ENCODE results near the gene MIPEP.

Gene MIPEP

DNA sequence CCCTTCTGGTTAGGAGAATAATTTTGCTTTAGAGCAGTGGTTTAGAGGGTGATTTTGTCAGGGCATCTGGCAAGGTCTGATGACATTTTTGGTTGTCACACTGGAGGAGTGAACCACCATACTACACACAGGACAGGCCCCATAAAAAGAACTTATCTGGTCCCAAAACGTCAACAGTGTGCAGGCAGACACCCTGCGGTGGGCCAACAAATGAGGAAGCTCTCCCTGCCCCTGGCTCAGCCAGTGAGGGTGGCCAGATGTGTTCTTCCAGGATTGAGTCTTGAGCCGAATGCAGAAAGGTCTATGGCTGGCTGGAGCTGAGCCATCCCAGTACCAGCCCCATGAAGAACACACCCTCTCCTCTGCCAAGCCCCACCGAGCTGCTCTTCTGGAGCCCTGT, 149.2 kb downstream of the MIPEP start:
- TF ChIP-seq POLR2AphosphoS5 (IDR thresholded peaks at IDR 0.05; ENCODE audit: low read depth) (no peak), SPI1 (IDR thresholded peaks at IDR 0.05; ENCODE audit: borderline replicate concordance, low read depth) (no peak), GABPA (IDR thresholded peaks at IDR 0.05; ENCODE audit: low read depth) (no peak)
- TF ChIP-seq, protein P1, sequence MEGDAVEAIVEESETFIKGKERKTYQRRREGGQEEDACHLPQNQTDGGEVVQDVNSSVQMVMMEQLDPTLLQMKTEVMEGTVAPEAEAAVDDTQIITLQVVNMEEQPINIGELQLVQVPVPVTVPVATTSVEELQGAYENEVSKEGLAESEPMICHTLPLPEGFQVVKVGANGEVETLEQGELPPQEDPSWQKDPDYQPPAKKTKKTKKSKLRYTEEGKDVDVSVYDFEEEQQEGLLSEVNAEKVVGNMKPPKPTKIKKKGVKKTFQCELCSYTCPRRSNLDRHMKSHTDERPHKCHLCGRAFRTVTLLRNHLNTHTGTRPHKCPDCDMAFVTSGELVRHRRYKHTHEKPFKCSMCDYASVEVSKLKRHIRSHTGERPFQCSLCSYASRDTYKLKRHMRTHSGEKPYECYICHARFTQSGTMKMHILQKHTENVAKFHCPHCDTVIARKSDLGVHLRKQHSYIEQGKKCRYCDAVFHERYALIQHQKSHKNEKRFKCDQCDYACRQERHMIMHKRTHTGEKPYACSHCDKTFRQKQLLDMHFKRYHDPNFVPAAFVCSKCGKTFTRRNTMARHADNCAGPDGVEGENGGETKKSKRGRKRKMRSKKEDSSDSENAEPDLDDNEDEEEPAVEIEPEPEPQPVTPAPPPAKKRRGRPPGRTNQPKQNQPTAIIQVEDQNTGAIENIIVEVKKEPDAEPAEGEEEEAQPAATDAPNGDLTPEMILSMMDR (IDR thresholded peaks at IDR 0.05; ENCODE audit: insufficient read depth, low read length): no peak
- TF ChIP-seq, protein P2, sequence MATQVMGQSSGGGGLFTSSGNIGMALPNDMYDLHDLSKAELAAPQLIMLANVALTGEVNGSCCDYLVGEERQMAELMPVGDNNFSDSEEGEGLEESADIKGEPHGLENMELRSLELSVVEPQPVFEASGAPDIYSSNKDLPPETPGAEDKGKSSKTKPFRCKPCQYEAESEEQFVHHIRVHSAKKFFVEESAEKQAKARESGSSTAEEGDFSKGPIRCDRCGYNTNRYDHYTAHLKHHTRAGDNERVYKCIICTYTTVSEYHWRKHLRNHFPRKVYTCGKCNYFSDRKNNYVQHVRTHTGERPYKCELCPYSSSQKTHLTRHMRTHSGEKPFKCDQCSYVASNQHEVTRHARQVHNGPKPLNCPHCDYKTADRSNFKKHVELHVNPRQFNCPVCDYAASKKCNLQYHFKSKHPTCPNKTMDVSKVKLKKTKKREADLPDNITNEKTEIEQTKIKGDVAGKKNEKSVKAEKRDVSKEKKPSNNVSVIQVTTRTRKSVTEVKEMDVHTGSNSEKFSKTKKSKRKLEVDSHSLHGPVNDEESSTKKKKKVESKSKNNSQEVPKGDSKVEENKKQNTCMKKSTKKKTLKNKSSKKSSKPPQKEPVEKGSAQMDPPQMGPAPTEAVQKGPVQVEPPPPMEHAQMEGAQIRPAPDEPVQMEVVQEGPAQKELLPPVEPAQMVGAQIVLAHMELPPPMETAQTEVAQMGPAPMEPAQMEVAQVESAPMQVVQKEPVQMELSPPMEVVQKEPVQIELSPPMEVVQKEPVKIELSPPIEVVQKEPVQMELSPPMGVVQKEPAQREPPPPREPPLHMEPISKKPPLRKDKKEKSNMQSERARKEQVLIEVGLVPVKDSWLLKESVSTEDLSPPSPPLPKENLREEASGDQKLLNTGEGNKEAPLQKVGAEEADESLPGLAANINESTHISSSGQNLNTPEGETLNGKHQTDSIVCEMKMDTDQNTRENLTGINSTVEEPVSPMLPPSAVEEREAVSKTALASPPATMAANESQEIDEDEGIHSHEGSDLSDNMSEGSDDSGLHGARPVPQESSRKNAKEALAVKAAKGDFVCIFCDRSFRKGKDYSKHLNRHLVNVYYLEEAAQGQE (IDR thresholded peaks at IDR 0.05; ENCODE audit: insufficient replicate concordance, low read depth): no peak
- no peak for DNase-seq (ENCODE audit: low read depth in 1 of 2, low spot score in 1 of 2)
- no peak overlapping the region for H3K27ac ChIP-seq (replicated peaks)
- no peak overlapping the region for H3K4me3 ChIP-seq (replicated peaks; ENCODE audit: insufficient read depth, low read length)
- H3K27me3 ChIP-seq (ENCODE audit: insufficient read depth, poor library complexity, severe bottlenecking): no peaks in the 10 kb centered on the region

DNA sequence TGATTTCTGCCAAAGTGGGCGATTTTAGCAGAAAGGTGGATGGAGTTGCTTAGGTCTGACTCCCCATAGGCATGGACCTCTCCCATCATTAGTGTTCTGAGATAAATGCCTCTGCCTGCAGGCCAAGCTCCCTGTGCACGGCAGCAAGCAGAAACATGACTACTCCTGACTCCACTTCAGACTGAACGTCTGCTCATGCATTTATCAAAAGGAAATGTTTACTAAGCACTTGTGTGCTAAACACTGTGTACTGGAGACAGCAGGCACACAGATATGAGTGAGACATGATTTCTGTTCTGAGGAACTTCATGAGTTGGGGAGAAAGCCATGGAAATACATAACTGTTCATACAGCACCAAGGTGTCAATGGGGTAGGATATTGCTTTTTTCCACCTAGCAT, 149.6 kb downstream of the MIPEP start:
- Histone ChIP-seq H3K4me3 (replicated peaks; ENCODE audit: insufficient read depth, low read length) (no peak overlapping the region), H3K27ac (replicated peaks) (no peak overlapping the region), H3K27me3 (ENCODE audit: insufficient read depth, poor library complexity, severe bottlenecking) (no peaks in the 10 kb centered on the region)
- DNase-seq (ENCODE audit: low read depth in 1 of 2, low spot score in 1 of 2): no peak
- TF ChIP-seq GABPA (IDR thresholded peaks at IDR 0.05; ENCODE audit: low read depth): no peak
- TF ChIP-seq, protein P1 (IDR thresholded peaks at IDR 0.05; ENCODE audit: insufficient read depth, low read length): no peak
- TF ChIP-seq, protein P2 (IDR thresholded peaks at IDR 0.05; ENCODE audit: insufficient replicate concordance, low read depth): no peak
- TF ChIP-seq SPI1 (IDR thresholded peaks at IDR 0.05; ENCODE audit: borderline replicate concordance, low read depth): no peak
- TF ChIP-seq POLR2AphosphoS5 (IDR thresholded peaks at IDR 0.05; ENCODE audit: low read depth): no peak

DNA sequence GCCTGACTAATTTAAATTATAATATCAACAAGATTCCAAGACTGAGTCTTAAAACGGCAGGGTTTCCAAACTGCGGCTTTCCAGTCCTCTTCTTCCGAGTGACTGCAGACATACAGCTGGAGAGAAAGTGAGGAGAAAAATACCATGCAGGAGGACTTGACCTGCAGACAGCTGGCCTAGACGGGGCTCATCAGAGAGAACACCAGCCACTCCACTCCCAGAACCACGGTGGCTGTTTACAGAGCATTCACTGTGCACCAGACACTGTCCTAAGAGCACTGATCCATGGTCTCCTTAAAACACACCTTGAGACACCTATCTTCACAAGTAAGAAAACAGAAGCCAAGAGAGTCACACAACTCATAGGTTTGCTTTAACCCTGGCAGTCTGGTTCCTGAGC, 152.7 kb downstream of the MIPEP start:
- no peak for DNase-seq (ENCODE audit: low read depth in 1 of 2, low spot score in 1 of 2)
- no peak overlapping the region for H3K27ac ChIP-seq (replicated peaks)
- H3K27me3 ChIP-seq (ENCODE audit: insufficient read depth, poor library complexity, severe bottlenecking): no peaks in the 10 kb centered on the region
- H3K4me3 ChIP-seq (replicated peaks; ENCODE audit: insufficient read depth, low read length): no peak overlapping the region
- TF ChIP-seq SPI1 (IDR thresholded peaks at IDR 0.05; ENCODE audit: borderline replicate concordance, low read depth) (no peak), POLR2AphosphoS5 (IDR thresholded peaks at IDR 0.05; ENCODE audit: low read depth) (no peak), GABPA (IDR thresholded peaks at IDR 0.05; ENCODE audit: low read depth) (no peak)
- TF ChIP-seq, protein P1 (IDR thresholded peaks at IDR 0.05; ENCODE audit: insufficient read depth, low read length): no peak
- TF ChIP-seq, protein P2 (IDR thresholded peaks at IDR 0.05; ENCODE audit: insufficient replicate concordance, low read depth): no peak

Measured in HL-60 (cell line).